NCI-H446 (cell line): Measurements from ENCODE around the gene CARD10.

ENCODE experiments used
- DNase-seq, 2 experiments: peaks; one replicate each; lab custom pipeline; 2025; lab: John Stamatoyannopoulos, UW

CARD10 gene

GRCh38 chr22:37519268-37520195 lies at the start of gene CARD10:
TSS of gene CARD10 (minus strand) at chr22:37519415. CDS start at chr22:37519200, 215 bp downstream.
- DNase-seq, result no peak

GRCh38 chr22:37568448-37569008 lies 49.3 kb upstream of the CARD10 start:
- no peak for DNase-seq

GRCh38 chr22:37568012-37568411 lies 48.8 kb upstream of the CARD10 start:
- no peak for DNase-seq

- peak; percentile 11 to 54 for DNase-seq
Observed at GRCh38 chr22:37566903-37567798, 47.9 kb upstream of the CARD10 start.

DNA sequence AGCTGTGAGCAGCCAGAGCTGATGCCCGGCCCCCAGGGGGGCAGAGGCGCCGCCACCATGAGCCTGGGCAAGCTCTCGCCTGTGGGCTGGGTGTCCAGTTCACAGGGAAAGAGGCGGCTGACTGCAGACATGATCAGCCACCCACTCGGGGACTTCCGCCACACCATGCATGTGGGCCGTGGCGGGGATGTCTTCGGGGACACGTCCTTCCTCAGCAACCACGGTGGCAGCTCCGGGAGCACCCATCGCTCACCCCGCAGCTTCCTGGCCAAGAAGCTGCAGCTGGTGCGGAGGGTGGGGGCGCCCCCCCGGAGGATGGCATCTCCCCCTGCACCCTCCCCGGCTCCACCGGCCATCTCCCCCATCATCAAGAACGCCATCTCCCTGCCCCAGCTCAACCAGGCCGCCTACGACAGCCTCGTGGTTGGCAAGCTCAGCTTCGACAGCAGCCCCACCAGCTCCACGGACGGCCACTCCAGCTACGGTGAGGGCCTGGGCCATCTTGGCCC lies 47.2 kb upstream of the CARD10 start:
- no peak for DNase-seq

DNA sequence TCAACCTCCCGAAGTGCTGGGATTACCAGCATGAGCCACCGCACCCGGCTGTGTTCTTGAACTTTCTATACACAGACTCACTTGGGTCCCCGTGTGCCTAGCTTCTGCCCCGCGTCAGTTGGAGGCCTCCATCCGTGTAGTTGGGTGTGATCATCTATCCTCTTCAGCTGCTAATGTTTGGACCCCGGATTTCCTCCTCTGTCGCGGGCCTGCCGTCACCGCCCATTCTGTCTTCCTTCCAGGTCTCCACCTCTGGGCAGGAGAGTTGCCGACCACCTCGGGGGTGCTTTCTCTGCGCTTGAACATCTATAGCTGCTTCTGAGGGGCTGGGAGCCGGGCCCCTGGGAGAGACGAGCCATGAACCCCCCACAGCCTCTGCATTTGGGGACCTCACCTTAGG lies 46.6 kb upstream of the CARD10 start:
- DNase-seq, result no peak

DNA sequence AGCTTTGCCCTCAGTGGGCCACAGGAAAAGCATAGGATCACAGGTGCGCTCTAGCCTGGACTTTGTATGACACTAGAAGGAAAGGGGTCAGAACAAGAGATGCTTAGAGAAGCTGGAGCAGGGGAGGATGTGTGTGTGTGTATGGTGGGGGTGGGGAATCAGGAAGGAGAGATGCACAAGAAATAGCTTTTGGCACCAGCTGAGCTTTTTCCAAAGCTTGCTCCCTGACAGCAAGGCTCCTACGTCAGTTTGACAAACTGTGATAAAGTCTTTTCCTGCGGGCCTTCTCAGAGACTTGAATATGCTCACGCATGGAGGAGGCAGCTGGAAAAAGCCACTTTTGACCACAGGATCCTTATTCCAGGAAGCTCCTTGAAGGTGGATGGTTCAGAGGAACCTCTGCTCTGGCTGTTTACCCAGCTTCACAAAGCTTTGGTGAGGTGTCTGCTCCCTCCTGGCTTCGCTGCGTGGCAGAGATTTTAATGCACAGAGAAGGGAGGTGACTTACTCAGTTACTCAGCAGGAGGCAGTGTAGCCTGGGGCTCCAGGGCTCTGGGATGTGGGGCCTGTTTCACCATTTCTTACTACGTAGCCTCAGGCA lies 45.0 kb upstream of the CARD10 start:
- DNase-seq, result no peak

DNA sequence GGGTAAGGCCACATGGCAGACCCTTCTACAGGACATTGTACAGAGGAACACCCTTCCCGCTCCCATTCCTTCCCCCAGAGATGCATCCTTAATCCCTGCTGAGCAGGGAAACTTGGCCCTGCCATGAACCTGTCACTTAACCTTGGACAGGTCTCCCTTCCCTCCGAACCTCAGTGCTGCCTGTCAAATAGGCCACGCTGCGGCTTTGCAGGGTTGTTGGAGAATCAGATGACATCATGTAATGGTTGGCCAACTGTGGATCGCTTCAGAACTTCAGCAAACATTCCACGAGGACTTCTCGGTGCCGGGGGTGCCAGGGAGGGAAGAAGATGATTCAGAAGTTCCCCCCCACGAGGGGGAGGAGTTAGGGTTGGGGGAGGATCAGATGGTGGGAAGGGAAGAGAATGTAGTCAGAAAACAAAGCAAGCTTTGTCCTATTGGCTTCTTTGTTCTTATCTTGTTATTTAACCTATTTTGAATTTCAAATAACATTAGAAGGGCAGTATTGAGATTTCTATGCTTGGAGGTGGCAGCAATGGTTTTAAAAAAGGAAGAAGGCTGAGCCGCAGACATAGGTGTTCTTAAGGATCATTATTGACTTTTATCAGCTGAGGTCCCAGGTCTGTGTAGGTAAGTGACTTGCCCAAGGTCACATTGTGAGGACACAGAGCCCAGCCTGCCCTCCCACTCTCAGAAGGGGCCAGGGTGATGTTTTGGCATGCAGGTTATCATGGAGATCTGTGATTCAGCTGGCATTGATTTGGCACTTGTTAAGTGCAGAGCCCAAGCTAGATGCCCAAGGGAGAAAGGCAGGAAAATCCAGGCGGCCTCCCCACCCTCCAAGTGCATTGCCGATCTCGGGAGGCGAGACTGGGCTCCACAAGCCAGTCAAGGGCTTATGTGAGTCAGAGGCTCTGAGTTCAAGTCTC lies 44.2 kb upstream of the CARD10 start:
- no peak for DNase-seq

- DNase-seq, result no peak
Observed at GRCh38 chr22:37562049-37562875, 43.0 kb upstream of the CARD10 start.

DNA sequence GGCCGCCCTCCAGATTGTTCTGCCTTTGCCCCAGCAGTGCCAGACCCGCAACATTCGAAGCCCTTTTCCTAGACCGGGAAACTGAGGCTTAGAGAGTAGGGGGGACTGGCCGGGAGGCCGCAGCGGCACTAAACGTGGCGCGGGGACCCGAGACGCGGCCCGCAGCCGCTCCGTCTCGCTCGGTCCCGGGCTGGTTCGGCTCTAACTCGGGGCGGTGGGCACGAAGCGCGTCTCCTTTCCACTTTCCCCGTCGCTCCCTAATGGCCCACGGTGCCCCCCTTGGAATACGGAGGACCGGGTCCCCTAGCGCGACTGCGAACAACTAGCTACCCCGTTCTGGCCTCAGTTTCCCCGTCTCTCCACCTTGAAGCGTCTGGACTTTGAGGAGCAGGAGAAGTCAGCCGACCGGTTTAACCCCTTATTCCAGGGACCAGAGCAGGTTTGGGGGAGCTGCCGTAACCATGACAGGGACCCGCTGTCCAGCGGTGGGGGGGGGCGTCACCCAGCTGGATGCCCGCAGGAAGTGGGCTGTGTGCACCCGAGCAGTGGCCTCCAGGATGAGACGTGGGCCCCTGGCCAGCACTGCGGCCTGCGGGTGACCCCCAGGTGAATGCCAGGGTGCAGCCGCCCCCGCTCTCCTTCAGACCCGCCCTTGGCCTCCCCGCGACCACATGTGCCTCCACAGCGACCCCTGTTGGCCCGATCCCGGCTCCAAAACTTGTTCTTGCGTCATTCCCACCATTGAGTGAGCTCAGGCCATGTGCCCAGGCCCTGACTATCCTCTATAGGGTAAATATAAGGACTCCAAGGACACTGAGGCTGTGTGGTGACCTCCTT lies 42.2 kb upstream of the CARD10 start:
- DNase-seq, result peak in 1 of 2 experiments; percentile 29

- DNase-seq, result no peak
Observed at GRCh38 chr22:37560608-37561211, 41.5 kb upstream of the CARD10 start.

GRCh38 chr22:37559901-37560607 lies 40.8 kb upstream of the CARD10 start, which contains the start of gene CDC42EP1:
TSS of gene CDC42EP1 (plus strand) at chr22:37560480. CDS start at chr22:37566350, 5,870 bp downstream.
- DNase-seq, result no peak

DNA sequence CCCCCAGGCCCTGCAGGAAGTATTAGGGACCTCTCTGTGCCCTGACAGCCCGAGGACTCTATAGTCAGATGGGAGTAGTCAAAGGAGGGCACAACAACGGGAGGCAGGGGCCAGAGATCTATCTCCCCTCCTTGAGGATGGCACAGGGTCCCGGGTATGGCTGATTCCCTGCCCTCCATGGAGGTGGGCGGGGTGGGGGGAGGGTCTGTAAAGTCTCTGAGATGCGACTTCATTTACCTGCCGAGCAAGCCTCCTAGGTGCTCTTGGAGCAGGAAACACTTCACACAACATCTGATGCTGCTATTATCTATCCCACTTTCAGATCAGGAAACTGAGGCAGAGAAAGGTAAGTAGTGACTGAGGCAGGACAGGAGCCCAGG lies 40.3 kb upstream of the CARD10 start:
- DNase-seq, result no peak

DNA sequence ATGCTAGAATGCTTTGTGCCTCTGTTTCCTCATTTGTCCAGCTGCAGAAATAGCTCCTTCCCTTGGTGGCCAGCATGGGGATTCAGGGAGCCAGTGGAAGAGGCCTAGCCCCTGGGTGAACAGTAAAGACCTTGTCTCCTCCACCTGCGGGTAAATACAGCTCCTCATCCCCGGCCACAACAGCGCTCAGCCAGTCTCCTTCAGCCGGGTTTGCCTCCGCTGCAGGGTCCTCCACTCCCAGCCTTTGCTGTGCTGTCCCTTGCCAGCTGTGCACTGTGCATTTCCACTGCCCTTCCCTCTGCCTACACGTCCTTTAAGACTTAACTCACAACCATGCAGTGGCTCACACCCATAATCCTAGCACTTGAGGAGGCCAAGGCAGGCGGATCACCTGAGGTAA lies 39.6 kb upstream of the CARD10 start:
- no peak for DNase-seq

- no peak for DNase-seq
Observed at GRCh38 chr22:37557321-37558001, 38.2 kb upstream of the CARD10 start.

- DNase-seq, result no peak
Observed at GRCh38 chr22:37556710-37557109, 37.5 kb upstream of the CARD10 start.

DNA sequence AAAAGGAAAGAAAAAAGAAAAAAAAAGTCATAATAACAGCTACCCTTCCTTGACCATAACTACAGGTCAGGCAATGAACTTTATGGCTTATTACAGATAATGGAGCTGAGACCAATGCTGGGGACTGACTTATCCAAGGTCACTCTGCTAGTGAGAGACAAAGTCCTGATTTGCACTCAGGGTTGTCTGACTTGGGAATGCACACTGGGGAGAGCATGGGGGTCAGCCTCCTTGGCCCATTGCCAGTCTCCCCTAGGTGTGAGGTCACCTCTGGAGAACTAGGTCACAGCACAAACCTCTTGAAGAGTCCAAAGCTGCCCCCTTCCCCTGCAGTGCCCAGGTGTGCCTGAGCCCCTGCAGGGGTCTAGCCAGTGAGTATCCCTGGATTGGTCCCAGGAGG lies 35.8 kb upstream of the CARD10 start:
- no peak for DNase-seq
